Esophagus squamous epithelium (tissue), 5 donors: ENCODE results near the gene SPATS2. TPM values are rescaled to one million over a fixed set of nuclear protein-coding genes. Genes with fewer than 3 reads are reported as not detected.

Experiments
- DNase-seq: peaks from one replicate; lab custom pipeline; 2025; lab: John Stamatoyannopoulos, UW
- H3K27ac ChIP-seq, 4 donors: fragments of 200-600 bp; sonication (generic); one replicate each; pipeline ENCODE4 v1.5.1; 2016 to 2019; ENCODE audit warnings: mild to moderate bottlenecking in 1 of 4
- H3K27me3 ChIP-seq, 4 donors: fragments of 200-600 bp; sonication (generic); 1 replicate in 3 of 4; 2 replicates in 1 of 4; pipeline versions ENCODE4 v1.5.1 to v1.6.0; 2017 to 2021; ENCODE audit warnings: antibody characterized with exemption in 1 of 4
- H3K36me3 ChIP-seq, 3 donors: fragments of 200-600 bp; sonication (generic); one replicate each; pipeline ENCODE4 v1.5.1; 2016 to 2019
- H3K4me1 ChIP-seq, 3 donors: fragments of 200-600 bp; sonication (generic); one replicate each; pipeline ENCODE4 v1.5.1; 2017 to 2019
- H3K4me3 ChIP-seq, 4 donors: fragments of 200-600 bp; sonication (generic); 1 replicate in 3 of 4; 2 replicates in 1 of 4; pipeline ENCODE4 v1.5.1; 2016 to 2019; ENCODE audit warnings: mild to moderate bottlenecking in 2 of 4, moderate library complexity in 1 of 4
- H3K9me3 ChIP-seq, 3 donors: fragments of 200-600 bp; sonication (generic); one replicate each; pipeline ENCODE4 v1.5.1; 2016 to 2019
- POLR2A ChIP-seq, 4 donors: fragments of 450-650 bp; IDR thresholded peaks; one replicate each; pipeline ENCODE4 v1.6.1; 2017; ENCODE audit warnings: antibody characterized with exemption in 4 of 4, mild to moderate bottlenecking in 4 of 4, moderate library complexity in 3 of 4
- WGBS, 2 donors: methylation state at CpG; one replicate each; pipeline ENCODE4 v1.1.5; 2018; 5-methylcytosine and 5-hydroxymethylcytosine counted together
- intact Hi-C: fragments of 100-400 bp; cut with DNase I; formaldehyde crosslinking; loops from one replicate; pipeline ENCODE4 v1.15.0; 2022
- total RNA-seq, 4 donors: library from RNA; depleted of rRNA; stranded (reverse); fragments of >200 nt; gene quantifications; one replicate each; pipeline ENCODE4 v1.1.0, GENCODE V29; 2016
- TF ChIP-seq, protein P1 (sequence below), 6 experiments: fragments of 450-650 bp in 4 of 6; fragments of 200-600 bp in 2 of 6; sonication (generic) in 2 of 6; IDR thresholded peaks; one replicate each; pipeline ENCODE4 v1.5.1; 2016 to 2019; ENCODE audit warnings: antibody characterized with exemption in 6 of 6, mild to moderate bottlenecking in 4 of 6, moderate library complexity in 4 of 6
- donor health status: DM: yes; HTN: yes; CAD: no.

SPATS2 gene
- total RNA-seq, 4 donors from 2014 or later, result 4.8 to 9.8 (median 8.5) TPM

DNA sequence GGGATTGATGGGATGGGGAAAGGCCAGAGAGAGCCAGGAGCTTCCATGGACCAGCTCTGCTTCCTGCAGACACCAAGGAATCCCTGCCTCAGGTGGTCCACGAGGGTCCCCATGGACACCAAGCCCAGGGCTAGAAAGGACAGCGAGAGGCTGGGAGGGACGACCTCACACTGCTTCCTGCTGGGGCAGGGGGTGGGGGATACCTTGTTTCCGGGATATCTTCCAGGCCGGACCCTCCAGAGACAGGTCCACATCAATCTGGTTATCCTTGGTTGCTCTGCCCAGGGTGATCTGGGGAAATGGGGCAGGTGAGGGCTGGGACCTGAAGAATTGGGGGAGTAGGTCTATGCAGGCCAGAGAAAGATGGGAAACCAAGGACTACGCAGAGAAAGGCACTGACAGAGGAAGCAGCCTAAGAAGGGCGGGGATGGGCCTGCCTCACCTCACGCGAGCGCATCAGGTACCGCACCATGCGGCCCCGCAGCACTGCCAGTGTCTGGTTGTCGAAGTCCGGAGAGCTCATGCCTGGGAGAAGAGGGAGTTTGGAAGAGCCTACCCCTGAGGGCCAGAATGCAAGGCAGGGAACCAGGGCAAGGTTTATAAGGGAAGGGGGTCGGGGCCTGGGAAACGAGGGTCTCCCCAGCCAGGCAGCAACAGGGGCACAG lies 191.9 kb downstream of the SPATS2 start:
- Histone ChIP-seq H3K9me3 (no peaks in the 10 kb centered on the region), H3K36me3 (peaks cover 26 to 86% (median 43%) of the 10 kb centered on the region in 3 donors), H3K27ac (no peak overlapping the region), H3K27me3 (no peaks in the 10 kb centered on the region), H3K4me1 (peaks cover 0 to 12% (median 0%) of the 10 kb centered on the region in 3 donors), H3K4me3 (no peak overlapping the region)
- TF ChIP-seq POLR2A (IDR thresholded peaks at IDR 0.05), result no peak
- TF ChIP-seq, protein P1, sequence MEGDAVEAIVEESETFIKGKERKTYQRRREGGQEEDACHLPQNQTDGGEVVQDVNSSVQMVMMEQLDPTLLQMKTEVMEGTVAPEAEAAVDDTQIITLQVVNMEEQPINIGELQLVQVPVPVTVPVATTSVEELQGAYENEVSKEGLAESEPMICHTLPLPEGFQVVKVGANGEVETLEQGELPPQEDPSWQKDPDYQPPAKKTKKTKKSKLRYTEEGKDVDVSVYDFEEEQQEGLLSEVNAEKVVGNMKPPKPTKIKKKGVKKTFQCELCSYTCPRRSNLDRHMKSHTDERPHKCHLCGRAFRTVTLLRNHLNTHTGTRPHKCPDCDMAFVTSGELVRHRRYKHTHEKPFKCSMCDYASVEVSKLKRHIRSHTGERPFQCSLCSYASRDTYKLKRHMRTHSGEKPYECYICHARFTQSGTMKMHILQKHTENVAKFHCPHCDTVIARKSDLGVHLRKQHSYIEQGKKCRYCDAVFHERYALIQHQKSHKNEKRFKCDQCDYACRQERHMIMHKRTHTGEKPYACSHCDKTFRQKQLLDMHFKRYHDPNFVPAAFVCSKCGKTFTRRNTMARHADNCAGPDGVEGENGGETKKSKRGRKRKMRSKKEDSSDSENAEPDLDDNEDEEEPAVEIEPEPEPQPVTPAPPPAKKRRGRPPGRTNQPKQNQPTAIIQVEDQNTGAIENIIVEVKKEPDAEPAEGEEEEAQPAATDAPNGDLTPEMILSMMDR (IDR thresholded peaks at IDR 0.05), result no peak
- DNase-seq, result no peak
- WGBS, 2 donors, result 94 to 95% methylated on average over 16 of the region's 17 CpGs
- intact Hi-C loops, result no loop called here

DNA sequence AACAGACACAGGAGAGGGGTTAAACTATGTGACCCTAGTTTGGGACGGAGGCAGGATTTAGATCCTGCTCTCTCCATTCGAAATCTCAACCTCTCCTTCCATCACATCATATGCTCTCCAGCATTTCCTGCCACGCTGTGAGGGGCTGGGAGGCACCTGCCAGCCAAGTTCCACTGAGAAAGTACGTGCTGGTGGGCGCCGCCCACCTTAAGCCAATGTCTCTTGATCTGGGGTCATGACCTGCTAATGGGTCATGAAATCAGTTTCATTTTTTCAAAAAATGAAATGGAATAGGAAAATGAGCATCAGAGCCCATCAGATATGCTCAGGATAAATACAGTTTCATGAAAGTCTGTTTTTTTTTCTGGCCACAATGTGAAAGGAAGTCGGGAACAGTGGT lies 193.4 kb downstream of the SPATS2 start:
- Histone ChIP-seq H3K36me3 (peaks cover 31 to 100% (median 56%) of the 10 kb centered on the region in 3 donors), H3K27ac (no peak overlapping the region), H3K4me1 (peaks cover 0 to 24% (median 0%) of the 10 kb centered on the region in 3 donors), H3K27me3 (no peaks in the 10 kb centered on the region), H3K9me3 (no peaks in the 10 kb centered on the region), H3K4me3 (no peak overlapping the region)
- no peak for TF ChIP-seq POLR2A (IDR thresholded peaks at IDR 0.05)
- TF ChIP-seq, protein P1 (IDR thresholded peaks at IDR 0.05), result no peak
- DNase-seq, result no peak
- 84 to 95% methylated on average over 7 of the region's 7 CpGs for WGBS, 2 donors
- intact Hi-C loops, result no loop called here

GRCh38 chr12:49562233-49562632 lies 195.0 kb downstream of the SPATS2 start:
- 75 to 78% methylated on average over 6 of the region's 6 CpGs for WGBS, 2 donors
- Histone ChIP-seq H3K27ac (no peak overlapping the region), H3K36me3 (peaks cover 31 to 90% (median 56%) of the 10 kb centered on the region in 3 donors), H3K27me3 (no peaks in the 10 kb centered on the region), H3K4me1 (peaks cover 8 to 40% (median 11%) of the 10 kb centered on the region in 3 donors), H3K9me3 (no peaks in the 10 kb centered on the region), H3K4me3 (no peak overlapping the region)
- no peak for TF ChIP-seq POLR2A (IDR thresholded peaks at IDR 0.05)
- TF ChIP-seq, protein P1 (IDR thresholded peaks at IDR 0.05), result no peak
- intact Hi-C loops, result no loop called here
- DNase-seq, result no peak

- DNase-seq, result no peak
- Histone ChIP-seq H3K4me3 (no peak overlapping the region), H3K4me1 (peaks cover 11 to 42% (median 11%) of the 10 kb centered on the region in 3 donors), H3K9me3 (no peaks in the 10 kb centered on the region), H3K36me3 (peaks cover 31 to 84% (median 56%) of the 10 kb centered on the region in 3 donors), H3K27me3 (no peaks in the 10 kb centered on the region), H3K27ac (no peak overlapping the region)
- WGBS, 2 donors, result 70 to 87% methylated on average over 4 to 6 of the region's 6 CpGs
- TF ChIP-seq, protein P1 (IDR thresholded peaks at IDR 0.05), result no peak
- no peak for TF ChIP-seq POLR2A (IDR thresholded peaks at IDR 0.05)
- intact Hi-C loops, result no loop called here
Measured at GRCh38 chr12:49562831-49563230, 195.6 kb downstream of the SPATS2 start.

- 86 to 88% methylated on average over 8 to 9 of the region's 14 CpGs for WGBS, 2 donors
- no peak for DNase-seq
- Histone ChIP-seq H3K4me3 (no peak overlapping the region), H3K27me3 (no peaks in the 10 kb centered on the region), H3K36me3 (peaks cover 23 to 71% (median 47%) of the 10 kb centered on the region in 3 donors), H3K27ac (no peak overlapping the region), H3K4me1 (peaks cover 16 to 50% (median 17%) of the 10 kb centered on the region in 3 donors), H3K9me3 (no peaks in the 10 kb centered on the region)
- intact Hi-C loops, result no loop called here
- TF ChIP-seq, protein P1 (IDR thresholded peaks at IDR 0.05), result no peak
- no peak for TF ChIP-seq POLR2A (IDR thresholded peaks at IDR 0.05)
Measured at GRCh38 chr12:49563951-49564685, 196.9 kb downstream of the SPATS2 start.
